ENCODE data around the gene PEX11A.
"Not testable (repeated sequence)": the region's sequence is repeated elsewhere in the genome, so short reads cannot be mapped to it uniquely, and the experiment has no call there.

The PEX11A gene

GRCh38 chr15:89704411-89704810, 13.9 kb upstream of the PEX11A start:
- Histone ChIP-seq H3K27me3 (ENCODE audit: control insufficient read depth, insufficient read depth, low read length) (no peaks in the 10 kb centered on the region), H3K9ac (ENCODE audit: low read depth, low read length) (no peak overlapping the region), H3K36me3 (ENCODE audit: control insufficient read depth, insufficient read depth, low read length) (no peaks in the 10 kb centered on the region), H3K4me3 (ENCODE audit: low read depth, low read length) (no peak overlapping the region), H3K4me1 (ENCODE audit: control insufficient read depth, insufficient read depth, low read length) (no peaks in the 10 kb centered on the region), H3K9me3 (ENCODE audit: control insufficient read depth, insufficient read depth, low read length) (no peaks in the 10 kb centered on the region)

GRCh38 chr15:89695198-89695597, 4.6 kb upstream of the PEX11A start:
- Histone ChIP-seq H3K9me3 (ENCODE audit: control insufficient read depth, insufficient read depth, low read length) (no peaks in the 10 kb centered on the region), H3K27me3 (ENCODE audit: control insufficient read depth, insufficient read depth, low read length) (no peaks in the 10 kb centered on the region), H3K9ac (ENCODE audit: low read depth, low read length) (no peak overlapping the region), H3K36me3 (ENCODE audit: control insufficient read depth, insufficient read depth, low read length) (no peaks in the 10 kb centered on the region), H3K4me1 (ENCODE audit: control insufficient read depth, insufficient read depth, low read length) (no peaks in the 10 kb centered on the region), H3K4me3 (ENCODE audit: low read depth, low read length) (no peak overlapping the region)

GRCh38 chr15:89693696-89694095, 3.1 kb upstream of the PEX11A start:
- Histone ChIP-seq H3K9ac (ENCODE audit: low read depth, low read length) (no peak overlapping the region), H3K36me3 (ENCODE audit: control insufficient read depth, insufficient read depth, low read length) (no peaks in the 10 kb centered on the region), H3K4me3 (ENCODE audit: low read depth, low read length) (no peak overlapping the region), H3K9me3 (ENCODE audit: control insufficient read depth, insufficient read depth, low read length) (no peaks in the 10 kb centered on the region), H3K27me3 (ENCODE audit: control insufficient read depth, insufficient read depth, low read length) (no peaks in the 10 kb centered on the region), H3K4me1 (ENCODE audit: control insufficient read depth, insufficient read depth, low read length) (no peaks in the 10 kb centered on the region)

- Histone ChIP-seq H3K4me1 (ENCODE audit: control insufficient read depth, insufficient read depth, low read length) (no peaks in the 10 kb centered on the region), H3K27me3 (ENCODE audit: control insufficient read depth, insufficient read depth, low read length) (no peaks in the 10 kb centered on the region), H3K9me3 (ENCODE audit: control insufficient read depth, insufficient read depth, low read length) (no peaks in the 10 kb centered on the region), H3K9ac (ENCODE audit: low read depth, low read length) (no peak overlapping the region), H3K4me3 (ENCODE audit: low read depth, low read length) (no peak overlapping the region), H3K36me3 (ENCODE audit: control insufficient read depth, insufficient read depth, low read length) (no peaks in the 10 kb centered on the region)
These were observed 2.5 kb upstream of the PEX11A start for GRCh38 chr15:89693091-89693490.

- not testable (repeated sequence) for H3K9me3 ChIP-seq (ENCODE audit: control insufficient read depth, insufficient read depth, low read length); H3K4me1 ChIP-seq (ENCODE audit: control insufficient read depth, insufficient read depth, low read length); H3K36me3 ChIP-seq (ENCODE audit: control insufficient read depth, insufficient read depth, low read length); H3K27me3 ChIP-seq (ENCODE audit: control insufficient read depth, insufficient read depth, low read length)
- peak overlapping the region; percentile 71 for H3K9ac ChIP-seq (ENCODE audit: low read depth, low read length)
- H3K4me3 ChIP-seq (ENCODE audit: low read depth, low read length), result peak overlapping the region; percentile 89
These were observed 651 bp downstream of the PEX11A start for GRCh38 chr15:89689930-89690275.

GRCh38 chr15:89686522-89686921, 4.0 kb downstream of the PEX11A start:
- no peaks in the 10 kb centered on the region for H3K4me1 ChIP-seq (ENCODE audit: control insufficient read depth, insufficient read depth, low read length)
- no peak overlapping the region for H3K9ac ChIP-seq (ENCODE audit: low read depth, low read length)
- no peaks in the 10 kb centered on the region for H3K9me3 ChIP-seq (ENCODE audit: control insufficient read depth, insufficient read depth, low read length)
- H3K27me3 ChIP-seq (ENCODE audit: control insufficient read depth, insufficient read depth, low read length), result no peaks in the 10 kb centered on the region
- no peak overlapping the region for H3K4me3 ChIP-seq (ENCODE audit: low read depth, low read length)
- H3K36me3 ChIP-seq (ENCODE audit: control insufficient read depth, insufficient read depth, low read length), result no peaks in the 10 kb centered on the region

GRCh38 chr15:89685995-89686394, 4.6 kb downstream of the PEX11A start:
- Histone ChIP-seq H3K9ac (ENCODE audit: low read depth, low read length) (no peak overlapping the region), H3K9me3 (ENCODE audit: control insufficient read depth, insufficient read depth, low read length) (no peaks in the 10 kb centered on the region), H3K27me3 (ENCODE audit: control insufficient read depth, insufficient read depth, low read length) (peaks cover 1% of the 10 kb centered on the region), H3K36me3 (ENCODE audit: control insufficient read depth, insufficient read depth, low read length) (no peaks in the 10 kb centered on the region), H3K4me1 (ENCODE audit: control insufficient read depth, insufficient read depth, low read length) (no peaks in the 10 kb centered on the region), H3K4me3 (ENCODE audit: low read depth, low read length) (no peak overlapping the region)

- Histone ChIP-seq H3K4me1 (ENCODE audit: control insufficient read depth, insufficient read depth, low read length) (no peaks in the 10 kb centered on the region), H3K36me3 (ENCODE audit: control insufficient read depth, insufficient read depth, low read length) (no peaks in the 10 kb centered on the region), H3K9ac (ENCODE audit: low read depth, low read length) (no peak overlapping the region), H3K4me3 (ENCODE audit: low read depth, low read length) (no peak overlapping the region), H3K9me3 (ENCODE audit: control insufficient read depth, insufficient read depth, low read length) (no peaks in the 10 kb centered on the region), H3K27me3 (ENCODE audit: control insufficient read depth, insufficient read depth, low read length) (peaks cover 2% of the 10 kb centered on the region)
These were observed 9.4 kb downstream of the PEX11A start for GRCh38 chr15:89681146-89681545.

- H3K9me3 ChIP-seq (ENCODE audit: control insufficient read depth, insufficient read depth, low read length), result no peaks in the 10 kb centered on the region
- no peaks in the 10 kb centered on the region for H3K4me1 ChIP-seq (ENCODE audit: control insufficient read depth, insufficient read depth, low read length)
- H3K9ac ChIP-seq (ENCODE audit: low read depth, low read length), result no peak overlapping the region
- H3K36me3 ChIP-seq (ENCODE audit: control insufficient read depth, insufficient read depth, low read length), result no peaks in the 10 kb centered on the region
- no peak overlapping the region for H3K4me3 ChIP-seq (ENCODE audit: low read depth, low read length)
- peaks cover 2% of the 10 kb centered on the region for H3K27me3 ChIP-seq (ENCODE audit: control insufficient read depth, insufficient read depth, low read length)
These were observed 10.2 kb downstream of the PEX11A start for GRCh38 chr15:89680282-89680873.

GRCh38 chr15:89679212-89679611, 11.3 kb downstream of the PEX11A start, which contains the start of gene PLIN1:
Gene PLIN1, minus strand, starts transcription at chr15:89679367. Its CDS starts 1,878 bp downstream, at chr15:89677489.
- Histone ChIP-seq H3K9me3 (ENCODE audit: control insufficient read depth, insufficient read depth, low read length) (no peaks in the 10 kb centered on the region), H3K4me3 (ENCODE audit: low read depth, low read length) (no peak within 1 kb of the TSS), H3K9ac (ENCODE audit: low read depth, low read length) (no peak within 1 kb of the TSS), H3K4me1 (ENCODE audit: control insufficient read depth, insufficient read depth, low read length) (no peaks in the 10 kb centered on the region), H3K36me3 (ENCODE audit: control insufficient read depth, insufficient read depth, low read length) (no peaks in the 10 kb centered on the region), H3K27me3 (ENCODE audit: control insufficient read depth, insufficient read depth, low read length) (peaks cover 2% of the 10 kb centered on the region)

GRCh38 chr15:89677381-89677780, 13.2 kb downstream of the PEX11A start:
- no peaks in the 10 kb centered on the region for H3K36me3 ChIP-seq (ENCODE audit: control insufficient read depth, insufficient read depth, low read length)
- peaks cover 6% of the 10 kb centered on the region for H3K27me3 ChIP-seq (ENCODE audit: control insufficient read depth, insufficient read depth, low read length)

GRCh38 chr15:89675606-89676005, 14.9 kb downstream of the PEX11A start:
- H3K9me3 ChIP-seq (ENCODE audit: control insufficient read depth, insufficient read depth, low read length), result no peaks in the 10 kb centered on the region
- H3K27me3 ChIP-seq (ENCODE audit: control insufficient read depth, insufficient read depth, low read length), result peaks cover 5% of the 10 kb centered on the region
- no peaks in the 10 kb centered on the region for H3K4me1 ChIP-seq (ENCODE audit: control insufficient read depth, insufficient read depth, low read length)

More at GRCh38 chr15:89677381-89677780, 13.2 kb downstream of the PEX11A start:
- Histone ChIP-seq H3K4me1 (ENCODE audit: control insufficient read depth, insufficient read depth, low read length) (no peaks in the 10 kb centered on the region), H3K9ac (ENCODE audit: low read depth, low read length) (no peak overlapping the region), H3K4me3 (ENCODE audit: low read depth, low read length) (no peak overlapping the region), H3K9me3 (ENCODE audit: control insufficient read depth, insufficient read depth, low read length) (no peaks in the 10 kb centered on the region)

More at GRCh38 chr15:89675606-89676005, 14.9 kb downstream of the PEX11A start:
- H3K9ac ChIP-seq (ENCODE audit: low read depth, low read length), result no peak overlapping the region
- H3K4me3 ChIP-seq (ENCODE audit: low read depth, low read length), result no peak overlapping the region
- H3K36me3 ChIP-seq (ENCODE audit: control insufficient read depth, insufficient read depth, low read length), result no peaks in the 10 kb centered on the region

Measured in iPS-15b (cell line).